HepG2 (cell line): ENCODE data around the gene TMEM151A. TPM values are rescaled to one million over a fixed set of nuclear protein-coding genes. Genes with fewer than 3 reads are reported as not detected.

Source experiments
- FIP1L1 ChIP-seq: fragments of 200-400 bp; formaldehyde crosslinking; IDR thresholded peaks from 2 replicates; pipeline ENCODE4 v1.6.1; 2018; ENCODE audit warnings: low read depth, mild to moderate bottlenecking, low read length, moderate library complexity, borderline replicate concordance; ENCODE audit not compliant: insufficient read depth
- GLMP ChIP-seq: sonication (generic); formaldehyde crosslinking; IDR thresholded peaks from 2 replicates; pipeline ENCODE4 v1.9.0; 2021; ENCODE audit warnings: missing genetic modification reagents, mild to moderate bottlenecking, borderline replicate concordance
- HNF1B ChIP-seq: sonication (generic); formaldehyde crosslinking; IDR thresholded peaks from 2 replicates; pipeline ENCODE4 v1.5.1; 2020; ENCODE audit warnings: mild to moderate bottlenecking, moderate library complexity, missing genetic modification reagents
- HOXA9 ChIP-seq: sonication (generic); formaldehyde crosslinking; IDR thresholded peaks from 2 replicates; pipeline ENCODE4 v1.8.1; 2022; ENCODE audit warnings: missing genetic modification reagents, mild to moderate bottlenecking, moderate library complexity, borderline replicate concordance
- LBX2 ChIP-seq: sonication (generic); formaldehyde crosslinking; IDR thresholded peaks from 2 replicates; pipeline ENCODE4 v1.5.0; 2020; ENCODE audit warnings: missing genetic modification reagents, mild to moderate bottlenecking, borderline replicate concordance
- MEIS1 ChIP-seq: sonication (generic); formaldehyde crosslinking; IDR thresholded peaks from 2 replicates; pipeline ENCODE4 v1.9.0; 2021; ENCODE audit warnings: mild to moderate bottlenecking, missing genetic modification reagents, moderate library complexity, borderline replicate concordance
- MXD4 ChIP-seq: IDR thresholded peaks from 2 replicates; pipeline ENCODE4 v1.6.1; 2016; ENCODE audit warnings: mild to moderate bottlenecking, missing biosample characterization, missing genetic modification reagents
- PCBP2 ChIP-seq: fragments of 200-400 bp; formaldehyde crosslinking; optimal IDR thresholded peaks from 2 replicates; pipeline ENCODE3; 2018; ENCODE audit warnings: low read length, low read depth; ENCODE audit not compliant: poor library complexity, severe bottlenecking
- RBM22 ChIP-seq: fragments of 200-400 bp; formaldehyde crosslinking; optimal IDR thresholded peaks from 2 replicates; pipeline ENCODE3; 2017; ENCODE audit warnings: mild to moderate bottlenecking, low read length, moderate library complexity
- RBM39 ChIP-seq: fragments of 200-400 bp; formaldehyde crosslinking; IDR thresholded peaks from one replicate; pipeline ENCODE4 v1.6.1; 2018; ENCODE audit warnings: antibody characterized with exemption, mild to moderate bottlenecking, low read depth, low read length; ENCODE audit not compliant: poor library complexity, severe bottlenecking
- RFX3 ChIP-seq: IDR thresholded peaks from 2 replicates; pipeline ENCODE4 v1.6.1; 2016; ENCODE audit warnings: missing biosample characterization, missing genetic modification reagents
- WIZ ChIP-seq: sonication (generic); formaldehyde crosslinking; IDR thresholded peaks from 2 replicates; pipeline ENCODE4 v1.5.1; 2020; ENCODE audit warnings: mild to moderate bottlenecking, missing genetic modification reagents
- ZBTB3 ChIP-seq: sonication (generic); formaldehyde crosslinking; IDR thresholded peaks from 2 replicates; pipeline ENCODE4 v1.4.0; 2020; ENCODE audit warnings: low read depth, mild to moderate bottlenecking, moderate library complexity, missing genetic modification reagents, borderline replicate concordance
- ZNF431 ChIP-seq: sonication (generic); formaldehyde crosslinking; IDR thresholded peaks from 2 replicates; pipeline ENCODE4 v1.9.0; 2022; ENCODE audit warnings: missing genetic modification reagents, low read depth, mild to moderate bottlenecking, borderline replicate concordance
- ZNF629 ChIP-seq: sonication (generic); formaldehyde crosslinking; conservative IDR thresholded peaks from 2 replicates; pipeline ENCODE4 v1.5.0; 2020; ENCODE audit warnings: missing genetic modification reagents
- polyA plus RNA-seq, 8 experiments: library from polyadenylated mRNA; depleted of rRNA in 3 of 8; stranded (reverse) in 7 of 8; unstranded in 1 of 8; fragments of >200 nt; fragmentation: Illumina TruSeq in 4 of 8; extraction: Trizol in 4 of 8; gene quantifications; 2 replicates each; pipeline versions ENCODE4 v1.2.1 to v1.2.3, GENCODE V29; 2011 to 2016; ENCODE audit warnings: low read depth in 4 of 8, missing spikeins in 1 of 8, mixed read lengths in 1 of 8; ENCODE audit not compliant: insufficient read depth in 1 of 8
- total RNA-seq, 5 experiments: library from RNA; depleted of rRNA; stranded (reverse); fragments of >200 nt; fragmentation: Illumina TruSeq; extraction: Trizol; gene quantifications; 2 replicates each; pipeline ENCODE4 v1.2.3, GENCODE V29; 2016; ENCODE audit warnings: low read depth in 1 of 5
- TF ChIP-seq, protein P1 (sequence below): sonication (generic); formaldehyde crosslinking; IDR thresholded peaks from 2 replicates; pipeline ENCODE4 v1.9.0; 2022; ENCODE audit warnings: missing genetic modification reagents, mild to moderate bottlenecking, borderline replicate concordance
- TF ChIP-seq, protein P2 (sequence below): sonication (generic); formaldehyde crosslinking; IDR thresholded peaks from 2 replicates; pipeline ENCODE4 v1.5.0; 2020; ENCODE audit warnings: missing genetic modification reagents, mild to moderate bottlenecking, borderline replicate concordance
- TF ChIP-seq, protein P3 (sequence below): conservative IDR thresholded peaks from 2 replicates; pipeline ENCODE4 v1.6.1; 2018; ENCODE audit warnings: missing genetic modification reagents
- TF ChIP-seq, protein P4 (sequence below): IDR thresholded peaks from 2 replicates; pipeline ENCODE4 v1.6.1; 2016; ENCODE audit warnings: control low read depth

The TMEM151A gene
- total and polyA plus RNA-seq, 2 of the 13 experiments (the other 11 are each of a cell fraction or from before 2014, with no cell fraction given), result 0.18 to 0.33 TPM

GRCh38 chr11:66268244-66268951, 23.3 kb upstream of the TMEM151A start, which contains the start of gene RAB1B (continued):
- TF ChIP-seq, protein P1, sequence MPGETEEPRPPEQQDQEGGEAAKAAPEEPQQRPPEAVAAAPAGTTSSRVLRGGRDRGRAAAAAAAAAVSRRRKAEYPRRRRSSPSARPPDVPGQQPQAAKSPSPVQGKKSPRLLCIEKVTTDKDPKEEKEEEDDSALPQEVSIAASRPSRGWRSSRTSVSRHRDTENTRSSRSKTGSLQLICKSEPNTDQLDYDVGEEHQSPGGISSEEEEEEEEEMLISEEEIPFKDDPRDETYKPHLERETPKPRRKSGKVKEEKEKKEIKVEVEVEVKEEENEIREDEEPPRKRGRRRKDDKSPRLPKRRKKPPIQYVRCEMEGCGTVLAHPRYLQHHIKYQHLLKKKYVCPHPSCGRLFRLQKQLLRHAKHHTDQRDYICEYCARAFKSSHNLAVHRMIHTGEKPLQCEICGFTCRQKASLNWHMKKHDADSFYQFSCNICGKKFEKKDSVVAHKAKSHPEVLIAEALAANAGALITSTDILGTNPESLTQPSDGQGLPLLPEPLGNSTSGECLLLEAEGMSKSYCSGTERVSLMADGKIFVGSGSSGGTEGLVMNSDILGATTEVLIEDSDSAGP, result no peak; the same call in 1 of the 2 replicates
- TF ChIP-seq MEIS1 (CRISPR knock-in tag), result no peak; the same call in 1 of the 2 replicates
- TF ChIP-seq ZBTB3 (CRISPR knock-in tag), result 0 out of 2 replicates have a peak, but pooled peaks have one; percentile 49
- no peak for TF ChIP-seq MXD4 (CRISPR knock-in tag)
- TF ChIP-seq RBM39, result no peak
- no peak for TF ChIP-seq ZNF629
- no peak for TF ChIP-seq RBM22
- no peak for TF ChIP-seq GLMP (CRISPR knock-in tag)
- TF ChIP-seq, protein P2, sequence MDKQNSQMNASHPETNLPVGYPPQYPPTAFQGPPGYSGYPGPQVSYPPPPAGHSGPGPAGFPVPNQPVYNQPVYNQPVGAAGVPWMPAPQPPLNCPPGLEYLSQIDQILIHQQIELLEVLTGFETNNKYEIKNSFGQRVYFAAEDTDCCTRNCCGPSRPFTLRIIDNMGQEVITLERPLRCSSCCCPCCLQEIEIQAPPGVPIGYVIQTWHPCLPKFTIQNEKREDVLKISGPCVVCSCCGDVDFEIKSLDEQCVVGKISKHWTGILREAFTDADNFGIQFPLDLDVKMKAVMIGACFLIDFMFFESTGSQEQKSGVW (CRISPR knock-in tag), result no peak
- TF ChIP-seq, protein P3, sequence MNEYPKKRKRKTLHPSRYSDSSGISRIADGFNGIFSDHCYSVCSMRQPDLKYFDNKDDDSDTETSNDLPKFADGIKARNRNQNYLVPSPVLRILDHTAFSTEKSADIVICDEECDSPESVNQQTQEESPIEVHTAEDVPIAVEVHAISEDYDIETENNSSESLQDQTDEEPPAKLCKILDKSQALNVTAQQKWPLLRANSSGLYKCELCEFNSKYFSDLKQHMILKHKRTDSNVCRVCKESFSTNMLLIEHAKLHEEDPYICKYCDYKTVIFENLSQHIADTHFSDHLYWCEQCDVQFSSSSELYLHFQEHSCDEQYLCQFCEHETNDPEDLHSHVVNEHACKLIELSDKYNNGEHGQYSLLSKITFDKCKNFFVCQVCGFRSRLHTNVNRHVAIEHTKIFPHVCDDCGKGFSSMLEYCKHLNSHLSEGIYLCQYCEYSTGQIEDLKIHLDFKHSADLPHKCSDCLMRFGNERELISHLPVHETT (CRISPR knock-in tag), result no peak
- TF ChIP-seq PCBP2, result no peak
- TF ChIP-seq HNF1B, result no peak; the same call in 1 of the 2 replicates
- no peak for TF ChIP-seq ZNF431 (CRISPR knock-in tag)
- TF ChIP-seq, protein P4, sequence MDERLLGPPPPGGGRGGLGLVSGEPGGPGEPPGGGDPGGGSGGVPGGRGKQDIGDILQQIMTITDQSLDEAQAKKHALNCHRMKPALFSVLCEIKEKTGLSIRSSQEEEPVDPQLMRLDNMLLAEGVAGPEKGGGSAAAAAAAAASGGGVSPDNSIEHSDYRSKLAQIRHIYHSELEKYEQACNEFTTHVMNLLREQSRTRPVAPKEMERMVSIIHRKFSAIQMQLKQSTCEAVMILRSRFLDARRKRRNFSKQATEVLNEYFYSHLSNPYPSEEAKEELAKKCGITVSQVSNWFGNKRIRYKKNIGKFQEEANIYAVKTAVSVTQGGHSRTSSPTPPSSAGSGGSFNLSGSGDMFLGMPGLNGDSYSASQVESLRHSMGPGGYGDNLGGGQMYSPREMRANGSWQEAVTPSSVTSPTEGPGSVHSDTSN (CRISPR knock-in tag), result no peak
- no peak for TF ChIP-seq RFX3
- TF ChIP-seq LBX2, result no peak
- no peak for TF ChIP-seq WIZ
- no peak for TF ChIP-seq FIP1L1
- no peak for TF ChIP-seq HOXA9 (CRISPR knock-in tag)
